NB4 (cell line): ENCODE data around the gene NPAS3.

Experiments used
- DNase-seq: peaks from one replicate; pipeline ENCODE4 v3.0.0; 2010; ENCODE audit warnings: low read depth
- H3K4me3 ChIP-seq: one replicate; pipeline ENCODE4 v1.5.1; 2011; ENCODE audit warnings: mild to moderate bottlenecking, low read depth, low read length, moderate library complexity
- MAX ChIP-seq: IDR thresholded peaks from 2 replicates; pipeline ENCODE4 v1.6.1; 2011; ENCODE audit warnings: low read depth, low read length
- MYC ChIP-seq: IDR thresholded peaks from 2 replicates; pipeline ENCODE4 v1.6.1; 2011; ENCODE audit warnings: low read depth, low read length
- POLR2A ChIP-seq: IDR thresholded peaks from 2 replicates; pipeline ENCODE4 v1.6.1; 2011; ENCODE audit warnings: mild to moderate bottlenecking; ENCODE audit not compliant: insufficient read length; ENCODE audit errors: extremely low read depth
- TF ChIP-seq, protein P1 (sequence below): IDR thresholded peaks from one replicate; pipeline ENCODE4 v1.5.1; 2012; ENCODE audit warnings: low read depth, low read length

NPAS3 gene

DNA sequence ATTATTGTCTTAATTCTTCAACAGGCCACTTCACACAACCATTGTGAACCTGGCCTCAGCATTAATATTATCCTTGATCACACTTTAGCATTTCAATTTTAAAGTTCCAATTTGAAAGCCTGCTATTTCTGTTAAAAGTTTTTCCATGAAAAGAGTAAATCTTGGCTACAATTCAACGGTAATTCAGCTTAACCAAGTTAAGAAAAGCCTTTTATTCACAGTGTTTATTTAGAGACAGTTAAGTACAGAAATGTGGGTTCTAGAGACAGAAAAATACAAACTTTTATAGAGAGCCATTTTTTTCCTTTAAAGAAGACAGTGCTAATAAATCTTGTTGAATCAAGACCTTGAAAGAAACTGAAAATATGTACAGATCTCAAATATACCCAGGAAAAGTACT lies 103.9 kb downstream of the NPAS3 start:
- H3K4me3 ChIP-seq = no peak overlapping the region
- TF ChIP-seq POLR2A (no peak), MAX (no peak)
- TF ChIP-seq, protein P1, sequence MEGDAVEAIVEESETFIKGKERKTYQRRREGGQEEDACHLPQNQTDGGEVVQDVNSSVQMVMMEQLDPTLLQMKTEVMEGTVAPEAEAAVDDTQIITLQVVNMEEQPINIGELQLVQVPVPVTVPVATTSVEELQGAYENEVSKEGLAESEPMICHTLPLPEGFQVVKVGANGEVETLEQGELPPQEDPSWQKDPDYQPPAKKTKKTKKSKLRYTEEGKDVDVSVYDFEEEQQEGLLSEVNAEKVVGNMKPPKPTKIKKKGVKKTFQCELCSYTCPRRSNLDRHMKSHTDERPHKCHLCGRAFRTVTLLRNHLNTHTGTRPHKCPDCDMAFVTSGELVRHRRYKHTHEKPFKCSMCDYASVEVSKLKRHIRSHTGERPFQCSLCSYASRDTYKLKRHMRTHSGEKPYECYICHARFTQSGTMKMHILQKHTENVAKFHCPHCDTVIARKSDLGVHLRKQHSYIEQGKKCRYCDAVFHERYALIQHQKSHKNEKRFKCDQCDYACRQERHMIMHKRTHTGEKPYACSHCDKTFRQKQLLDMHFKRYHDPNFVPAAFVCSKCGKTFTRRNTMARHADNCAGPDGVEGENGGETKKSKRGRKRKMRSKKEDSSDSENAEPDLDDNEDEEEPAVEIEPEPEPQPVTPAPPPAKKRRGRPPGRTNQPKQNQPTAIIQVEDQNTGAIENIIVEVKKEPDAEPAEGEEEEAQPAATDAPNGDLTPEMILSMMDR = no peak
- no peak for DNase-seq

DNA sequence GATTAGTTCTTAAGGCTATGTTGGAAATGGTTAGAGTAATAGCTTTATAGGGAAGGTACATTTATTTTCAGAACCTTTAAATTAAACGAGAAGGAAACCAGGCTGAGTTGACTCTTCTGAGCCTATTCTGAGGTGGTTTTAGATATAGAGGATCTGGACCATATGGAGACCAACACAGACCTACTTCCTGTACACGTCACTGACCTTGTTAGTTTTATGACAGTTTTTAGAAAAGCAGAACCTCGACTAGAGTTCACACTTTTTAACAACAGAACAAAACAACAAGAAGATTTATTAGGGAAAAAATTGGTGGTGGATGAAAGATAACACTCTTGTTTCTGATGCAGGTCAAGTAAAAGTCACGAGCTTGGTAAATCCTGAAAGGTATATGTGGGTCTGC lies 107.1 kb downstream of the NPAS3 start:
- DNase-seq = peak; percentile 4
- TF ChIP-seq MYC (no peak), MAX (no peak), POLR2A (no peak)
- TF ChIP-seq, protein P1 = no peak
- H3K4me3 ChIP-seq = no peak overlapping the region

DNA sequence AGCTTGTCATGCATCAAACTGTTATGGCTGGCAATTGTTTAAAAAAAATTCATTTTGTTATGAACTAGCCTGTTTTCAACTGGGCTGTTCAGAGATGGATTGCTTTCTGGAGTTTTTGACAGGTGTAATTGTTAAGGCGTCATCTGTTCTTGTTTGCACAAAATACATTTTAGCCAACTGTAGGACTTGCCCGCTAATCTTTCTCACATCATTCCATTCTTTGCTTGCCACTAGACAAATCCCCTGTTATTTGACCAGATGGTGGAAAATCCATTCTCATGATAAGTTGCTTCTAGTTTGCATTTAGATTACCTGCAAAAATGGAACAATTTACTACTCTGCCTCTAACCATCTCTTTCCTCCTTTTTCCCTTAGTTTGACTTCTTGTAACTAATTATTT lies 114.3 kb downstream of the NPAS3 start:
- no peak for TF ChIP-seq MYC
- no peak for TF ChIP-seq MAX
- DNase-seq = no peak
- H3K4me3 ChIP-seq = no peak overlapping the region

GRCh38 chr14:33056213-33056612 lies 117.5 kb downstream of the NPAS3 start:
- TF ChIP-seq, protein P1 = no peak
- TF ChIP-seq MYC (no peak), POLR2A (no peak), MAX (no peak)
- no peak overlapping the region for H3K4me3 ChIP-seq
- no peak for DNase-seq

DNA sequence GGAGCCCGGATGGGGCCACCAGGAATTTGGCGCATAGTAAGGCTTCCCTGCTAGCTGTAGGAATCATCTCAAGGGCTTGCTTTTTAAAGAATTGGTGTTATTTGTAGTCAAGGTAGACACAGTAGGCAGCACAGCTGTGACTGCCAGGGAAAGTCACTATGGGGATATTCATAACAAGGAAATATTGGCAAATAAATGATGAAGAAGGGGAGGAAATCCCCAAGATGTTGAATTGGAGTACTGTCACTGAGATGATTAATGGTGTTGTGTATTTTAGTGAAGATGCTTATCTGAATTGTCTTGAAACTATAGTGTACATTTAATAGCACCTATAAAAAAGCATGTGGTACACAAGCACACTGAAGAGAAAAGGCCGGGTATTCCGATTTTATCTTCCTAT lies 118.9 kb downstream of the NPAS3 start:
- no peak overlapping the region for H3K4me3 ChIP-seq
- DNase-seq = no peak
- TF ChIP-seq MAX = no peak
- TF ChIP-seq MYC = no peak
- TF ChIP-seq POLR2A = no peak
- TF ChIP-seq, protein P1 = no peak

DNA sequence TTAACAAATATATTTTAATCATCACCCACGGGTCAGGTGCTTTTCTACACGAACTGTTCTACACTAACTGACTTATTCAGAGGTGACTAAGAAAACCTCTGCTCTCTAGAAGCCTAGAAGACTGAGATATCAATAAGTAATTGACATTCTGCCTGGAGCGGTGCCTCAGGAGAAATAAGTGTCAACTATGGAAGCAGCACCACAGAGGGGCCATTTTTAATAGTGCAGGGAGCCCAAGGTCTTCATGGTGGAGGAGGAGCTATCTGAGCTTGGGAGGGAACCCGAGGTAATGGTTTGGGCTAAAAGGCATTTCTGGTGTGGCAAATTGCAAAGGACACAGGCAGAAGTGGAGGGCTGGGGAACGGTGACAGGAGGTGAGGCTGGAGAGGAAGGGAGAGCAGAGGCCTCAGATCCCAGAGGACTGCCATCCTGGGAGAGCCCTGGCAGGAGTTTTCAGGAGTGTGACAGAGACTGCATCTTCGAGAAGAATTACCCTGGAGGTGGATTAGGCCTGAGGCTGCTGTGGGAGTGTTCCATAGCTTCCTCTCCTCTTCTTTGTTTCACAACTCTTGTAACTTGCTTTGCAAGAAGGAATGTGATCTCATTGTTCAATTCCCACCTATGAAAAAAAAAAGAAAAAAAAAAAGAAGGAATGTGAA lies 123.1 kb downstream of the NPAS3 start:
- no peak for DNase-seq
- no peak overlapping the region for H3K4me3 ChIP-seq
- TF ChIP-seq, protein P1 = no peak
- TF ChIP-seq POLR2A (no peak), MYC (no peak), MAX (no peak)
